BJ (cell line): ENCODE results near the gene GNAI1. TPM values are rescaled to one million over a fixed set of nuclear protein-coding genes. Genes with fewer than 3 reads are reported as not detected.

ENCODE experiments used
- CTCF ChIA-PET: fragments of 350-600 bp; formaldehyde crosslinking; extraction: SDS; loops from one replicate; lab custom pipeline; 2021; ENCODE audit warnings: antibody characterized with exemption, inconsistent platforms; lab: Yijun Ruan, JAX
- POLR2A ChIA-PET: fragments of 300-600 bp; sonication (Branson Sonifier 250); formaldehyde crosslinking; extraction: SDS; loops from one replicate; lab custom pipeline; 2021; ENCODE audit warnings: antibody characterized with exemption; lab: Charles Lee
- DNase-seq: peaks from one replicate; pipeline ENCODE4 v3.0.0-alpha.2; 2011; ENCODE audit warnings: low read depth
- H3K27me3 ChIP-seq: 2 replicates; pipeline ENCODE4 v1.6.0; 2011; ENCODE audit warnings: low read length; ENCODE audit not compliant: control insufficient read depth, insufficient read depth
- H3K36me3 ChIP-seq: 2 replicates; pipeline ENCODE4 v1.5.1; 2011; ENCODE audit warnings: low read length; ENCODE audit not compliant: control insufficient read depth, insufficient read depth
- H3K4me3 ChIP-seq: 2 replicates; pipeline ENCODE4 v1.5.1; 2011; ENCODE audit warnings: low read depth, mild to moderate bottlenecking, control low read depth, low read length
- CTCF ChIP-seq: IDR thresholded peaks from 2 replicates; pipeline ENCODE4 v1.5.1; 2011; ENCODE audit warnings: low read depth, mild to moderate bottlenecking, control low read depth, inconsistent platforms, low read length, moderate library complexity; ENCODE audit not compliant: insufficient read depth
- polyA plus RNA-seq: library from polyadenylated mRNA; depleted of rRNA; stranded (reverse); fragments of >200 nt; gene quantifications from 2 replicates; pipeline ENCODE4 v1.2.3, GENCODE V29; 2011

GNAI1 gene
- polyA plus RNA-seq, 1 experiment = 19.4 TPM

DNA sequence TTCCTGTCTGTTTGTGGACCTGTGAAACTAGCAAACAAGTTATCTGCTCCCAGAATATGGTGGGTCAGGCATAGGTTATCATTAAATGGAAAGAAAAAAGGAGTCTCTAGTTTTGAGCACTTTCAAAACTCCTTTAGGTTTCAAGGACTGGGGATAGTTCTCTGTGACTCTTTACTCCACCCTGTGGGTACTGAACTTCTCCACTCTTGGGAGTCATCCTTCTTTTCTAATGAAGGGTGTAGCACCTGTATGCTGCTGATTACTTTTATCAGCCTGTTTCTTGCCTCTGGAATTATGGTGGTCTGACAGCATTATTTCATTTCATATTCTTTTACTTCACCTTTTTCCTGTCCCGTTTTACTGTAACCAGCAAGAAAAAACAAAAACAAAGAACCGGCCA lies 6.7 kb downstream of the GNAI1 start:
- ChIA-PET CTCF (no interaction called here), POLR2A (no interaction called here)
- no peak for TF ChIP-seq CTCF
- no peaks in the 10 kb centered on the region for H3K36me3 ChIP-seq
- no peak overlapping the region for H3K4me3 ChIP-seq
- H3K27me3 ChIP-seq = no peaks in the 10 kb centered on the region
- no peak for DNase-seq

- DNase-seq = no peak
- TF ChIP-seq CTCF = no peak
- no peaks in the 10 kb centered on the region for H3K27me3 ChIP-seq
- CTCF ChIA-PET = no interaction called here
- no peak overlapping the region for H3K4me3 ChIP-seq
- POLR2A ChIA-PET = interaction anchor here (0.6 kb wide), 1 partner anchor 9 kb away, joined by 3 read pairs; no protein-coding TSS in a partner anchor
- H3K36me3 ChIP-seq = no peaks in the 10 kb centered on the region
These were observed 8.4 kb downstream of the GNAI1 start for GRCh38 chr7:80142853-80143580.

- ChIA-PET CTCF (interaction anchor here (0.7 to 1.1 kb wide), 5 partner anchors 9 to 256 kb away, joined by 3 to 4 read pairs (median 3); partner anchors contain the start of gene GNAI1), POLR2A (no interaction called here)
- no peak for DNase-seq
- no peaks in the 10 kb centered on the region for H3K27me3 ChIP-seq
- H3K36me3 ChIP-seq = no peaks in the 10 kb centered on the region
- H3K4me3 ChIP-seq = no peak overlapping the region
- no peak for TF ChIP-seq CTCF
These were observed 11.3 kb downstream of the GNAI1 start for GRCh38 chr7:80145780-80146422.

DNA sequence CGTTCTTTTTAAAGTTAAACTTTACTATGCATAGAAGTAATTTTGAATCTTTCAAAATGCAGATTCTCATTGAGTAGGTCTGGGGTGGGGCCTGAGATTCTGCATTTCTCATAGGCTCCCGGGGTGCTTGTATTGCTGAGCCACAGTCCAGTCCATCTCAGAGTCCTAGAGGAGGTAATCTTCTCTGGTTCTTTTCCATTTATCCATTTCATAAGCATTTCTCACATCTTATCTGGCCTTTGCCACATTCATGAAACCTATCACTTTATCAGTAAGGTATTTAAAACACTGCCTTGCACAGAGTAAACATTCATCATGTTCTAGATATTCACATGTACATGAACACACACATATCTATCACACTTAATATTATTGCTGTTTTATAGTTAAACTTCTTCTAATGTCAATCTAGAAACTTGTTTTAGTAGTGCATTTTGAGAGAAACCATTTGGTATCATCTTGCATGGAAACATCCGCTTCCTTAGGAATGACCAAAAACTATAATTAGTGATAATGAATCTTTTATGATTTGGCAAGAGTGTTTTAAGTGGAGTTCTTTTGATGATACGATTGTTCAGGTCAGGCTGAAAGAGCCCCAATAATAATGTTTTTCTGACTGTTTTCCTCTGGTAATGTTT lies 12.0 kb downstream of the GNAI1 start:
- DNase-seq = no peak
- ChIA-PET CTCF (interaction anchor here (1.1 kb wide), 3 partner anchors 12 to 255 kb away, joined by 3 to 4 read pairs (median 3); partner anchors contain the start of gene GNAI1), POLR2A (interaction anchor here (1.0 kb wide), 1 partner anchor 12 kb away, joined by 3 read pairs; the partner anchor contains the start of gene GNAI1)
- no peak for TF ChIP-seq CTCF
- Histone ChIP-seq H3K4me3 (no peak overlapping the region), H3K27me3 (no peaks in the 10 kb centered on the region), H3K36me3 (no peaks in the 10 kb centered on the region)
